Activated CD4-positive, alpha-beta T cell treated with anti-CD3 and anti-CD28 coated beads, Interleukin-10, Interleukin-2, amounts not matched to agents 100 ng/mL and 50 ng/mL, durations not matched to agents 16 hours and 8 hours (primary cell): ENCODE results near the gene SPINK8.
"Not testable (repeated sequence)": the region's sequence is repeated elsewhere in the genome, so short reads cannot be mapped to it uniquely, and the experiment has no call there.

Source experiments
- DNase-seq: peaks from one replicate; pipeline ENCODE4 v3.0.0-alpha.2; 2020

SPINK8 gene

DNA sequence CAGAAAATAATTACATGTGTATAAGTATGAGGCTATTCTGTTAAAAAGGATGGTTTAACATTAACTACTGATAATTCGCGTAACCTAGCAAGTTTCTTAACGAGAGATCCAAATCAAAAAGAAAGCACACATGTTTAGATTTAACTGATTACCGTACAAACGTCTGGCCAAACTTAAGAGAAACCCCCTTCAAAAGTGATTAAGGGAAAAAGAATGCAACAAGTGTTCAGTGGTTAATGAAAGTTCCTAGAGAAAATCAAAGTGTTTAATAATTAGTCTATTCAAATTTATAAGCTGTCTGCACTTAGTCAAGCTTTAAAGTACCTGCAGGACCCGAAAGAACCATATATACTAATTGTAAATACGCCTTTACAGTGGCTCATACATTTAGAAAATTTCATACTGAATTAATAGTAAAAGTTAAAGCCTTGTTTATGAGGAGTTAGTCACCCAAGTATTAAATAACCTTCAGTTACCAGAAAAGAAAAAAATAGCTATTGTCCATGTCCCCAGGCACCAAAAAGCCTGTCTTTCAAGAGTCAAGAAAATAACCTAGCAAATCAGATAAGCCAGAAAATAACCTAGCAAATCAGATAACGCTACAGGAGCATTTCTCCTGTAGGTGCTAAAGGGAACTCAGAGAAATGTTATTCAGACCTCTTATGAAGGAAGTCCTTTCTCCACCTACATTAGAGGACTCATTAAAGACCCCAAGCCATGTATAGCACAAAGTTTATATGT, 58.0 kb downstream of the SPINK8 start:
- no peak for DNase-seq

DNA sequence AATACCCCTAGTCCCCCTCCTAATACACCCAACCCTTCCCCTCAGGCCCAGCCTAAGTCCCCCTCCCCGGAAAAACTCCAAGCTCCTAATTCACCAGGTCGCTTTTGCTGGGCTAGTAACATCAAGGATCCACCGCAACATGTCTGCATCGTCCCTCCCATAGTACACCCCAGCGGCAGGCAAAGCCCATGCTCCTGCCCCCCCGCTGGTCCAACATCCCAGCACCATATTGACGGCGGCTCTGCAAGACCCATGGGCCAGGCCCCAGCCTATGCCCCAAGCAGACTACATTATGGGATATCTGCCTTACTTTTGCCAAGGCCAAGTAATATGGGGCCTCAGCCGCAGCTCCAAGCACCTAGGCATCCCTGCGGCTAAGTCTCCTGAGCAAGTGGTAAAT, 59.0 kb downstream of the SPINK8 start:
- DNase-seq: no peak

DNA sequence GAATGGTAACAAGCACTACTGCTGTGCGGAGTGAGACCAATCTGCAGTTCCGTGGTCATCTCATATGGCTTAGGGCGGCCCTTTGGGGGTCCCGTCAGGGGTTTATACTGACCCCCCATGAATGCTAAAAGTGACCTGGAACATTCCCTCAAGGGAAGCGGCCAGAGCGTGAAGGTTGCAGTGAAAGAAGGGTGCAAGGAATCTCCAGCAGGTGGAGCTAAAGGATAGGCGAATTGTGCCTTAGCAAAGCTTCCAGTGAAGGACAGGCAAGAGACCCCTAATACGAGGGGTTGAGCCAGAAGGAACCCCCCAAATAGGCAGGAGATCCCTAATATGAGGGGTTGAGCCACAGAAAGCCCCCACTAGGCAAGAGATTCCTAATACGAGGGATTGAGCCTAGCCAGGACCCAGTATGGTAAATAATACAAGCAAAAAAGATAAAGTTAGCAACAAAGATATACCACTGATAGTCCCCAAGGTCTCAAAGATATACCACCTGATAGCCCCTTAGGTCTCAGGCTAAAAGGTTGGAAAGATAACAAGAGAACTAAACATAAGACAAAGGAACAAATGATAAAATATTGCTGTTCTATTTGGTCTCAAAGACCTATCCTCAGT, 59.8 kb downstream of the SPINK8 start:
- peak; percentile 62 for DNase-seq

DNA sequence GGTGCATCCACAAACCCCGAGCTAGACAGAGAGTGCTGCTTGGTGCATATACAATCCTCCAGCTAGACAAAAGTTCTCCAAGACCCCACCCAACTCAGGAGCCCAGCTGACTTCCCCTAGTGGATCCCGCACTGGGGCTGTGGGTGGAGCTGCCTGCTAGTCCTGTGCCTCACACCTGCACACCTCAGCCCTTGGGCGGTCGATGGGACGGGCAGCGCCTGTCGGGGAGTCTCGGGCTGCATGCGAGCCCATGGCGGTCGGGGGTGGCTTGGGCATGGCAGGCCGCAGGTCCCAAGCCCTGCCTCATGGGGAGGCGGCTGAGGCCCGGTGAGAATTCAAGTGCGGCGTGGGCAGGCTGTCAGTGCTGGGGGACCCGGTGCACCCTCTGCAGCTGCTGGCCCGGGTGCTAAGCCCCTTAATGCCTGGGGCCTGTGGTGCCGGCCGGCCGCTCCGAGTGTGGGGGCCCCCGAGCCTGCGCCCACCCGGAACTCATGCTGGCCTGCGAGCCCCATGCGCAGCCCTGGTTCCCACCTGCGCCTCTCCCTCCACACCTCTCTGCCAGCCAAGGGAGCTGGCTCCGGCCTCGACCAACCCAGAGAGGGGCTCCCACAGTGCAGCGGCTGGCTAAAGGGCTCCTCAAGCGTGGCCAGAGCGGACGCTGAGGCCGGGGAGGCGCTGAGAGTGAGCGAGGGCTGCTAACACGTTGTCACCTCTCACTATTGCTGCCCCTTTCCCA, 61.5 kb downstream of the SPINK8 start:
- no peak for DNase-seq

DNA sequence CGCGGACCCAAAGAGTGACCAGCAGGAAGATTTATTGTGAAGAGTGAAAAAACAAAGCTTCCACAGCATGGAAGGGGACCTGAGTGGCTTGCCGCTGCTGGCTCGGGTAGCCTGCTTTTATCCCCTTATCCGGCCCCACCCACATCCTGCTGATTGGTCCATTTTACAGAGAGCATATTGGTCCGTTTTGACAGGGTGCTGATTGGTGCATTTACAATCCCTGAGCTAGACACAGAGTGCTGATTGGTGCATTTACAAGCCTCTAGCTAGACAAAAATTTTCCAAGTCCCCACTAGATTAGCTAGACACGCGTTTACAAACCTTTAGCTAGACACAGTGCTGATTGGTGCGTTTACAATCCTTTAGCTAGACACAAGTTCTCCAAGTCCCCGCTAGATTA, 62.2 kb downstream of the SPINK8 start:
- DNase-seq: not testable (repeated sequence)

DNA sequence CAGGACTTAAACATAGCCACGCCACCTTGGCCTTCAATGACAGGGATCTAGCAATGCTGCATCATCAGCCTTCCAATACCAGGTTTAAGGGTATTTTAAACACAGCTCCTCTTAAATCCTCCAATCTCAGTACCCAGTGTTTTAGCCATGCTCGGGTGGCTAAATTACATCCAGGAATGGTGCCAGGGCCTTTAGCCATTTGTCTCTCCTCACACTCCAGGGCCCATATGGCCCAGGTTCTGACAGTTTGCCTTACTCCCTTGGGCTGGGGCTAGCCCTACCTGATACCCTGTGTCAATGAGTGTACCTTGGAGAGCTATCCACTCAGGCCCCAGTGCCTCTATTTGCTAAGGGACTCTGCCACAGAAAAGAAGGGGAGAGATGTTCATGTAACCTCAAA, 63.2 kb downstream of the SPINK8 start:
- no peak for DNase-seq

DNA sequence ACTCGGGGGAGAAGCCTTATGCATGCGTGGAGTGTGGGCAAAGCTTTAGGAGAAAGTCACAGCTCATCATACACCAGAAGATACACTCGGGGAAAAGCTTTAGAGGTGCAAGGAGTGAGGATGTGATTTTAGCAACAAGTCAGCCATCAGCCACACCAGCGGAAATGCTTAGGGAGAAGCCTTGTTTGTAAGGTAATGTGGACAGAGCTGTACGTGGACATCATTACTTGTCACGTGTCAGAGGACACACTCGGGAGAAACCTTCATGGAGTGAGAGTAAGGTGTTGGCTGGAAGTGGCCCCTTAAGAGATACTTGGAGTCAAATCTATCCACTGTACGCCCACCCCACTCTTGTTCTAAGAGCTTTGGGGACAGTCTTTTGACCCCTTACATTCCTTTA, 63.9 kb downstream of the SPINK8 start:
- no peak for DNase-seq

DNA sequence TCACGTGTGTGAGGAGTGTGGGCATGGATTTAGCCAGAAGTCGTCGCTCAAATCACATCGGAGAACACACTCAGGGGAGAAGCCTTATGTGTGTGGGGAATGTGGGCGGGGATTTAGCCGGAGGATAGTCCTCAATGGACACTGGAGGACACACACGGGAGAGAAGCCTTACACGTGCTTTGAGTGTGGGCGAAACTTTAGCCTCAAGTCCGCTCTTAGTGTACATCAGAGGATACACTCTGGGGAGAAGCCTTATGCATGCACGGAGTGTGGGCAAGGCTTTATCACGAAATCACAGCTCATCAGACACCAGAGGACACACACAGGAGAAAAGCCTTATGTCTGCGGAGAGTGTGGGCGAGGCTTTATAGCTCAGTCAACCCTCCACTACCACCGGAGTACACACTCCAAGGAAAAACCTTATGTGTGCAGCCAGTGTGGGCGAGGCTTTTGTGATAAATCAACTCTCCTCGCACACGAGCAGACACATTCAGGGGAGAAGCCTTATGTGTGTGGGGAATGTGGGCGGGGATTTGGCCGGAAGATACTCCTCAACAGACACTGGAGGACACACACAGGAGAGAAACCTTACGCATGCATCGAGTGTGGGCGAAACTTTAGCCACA, 64.4 kb downstream of the SPINK8 start:
- DNase-seq: peak; percentile 63

DNA sequence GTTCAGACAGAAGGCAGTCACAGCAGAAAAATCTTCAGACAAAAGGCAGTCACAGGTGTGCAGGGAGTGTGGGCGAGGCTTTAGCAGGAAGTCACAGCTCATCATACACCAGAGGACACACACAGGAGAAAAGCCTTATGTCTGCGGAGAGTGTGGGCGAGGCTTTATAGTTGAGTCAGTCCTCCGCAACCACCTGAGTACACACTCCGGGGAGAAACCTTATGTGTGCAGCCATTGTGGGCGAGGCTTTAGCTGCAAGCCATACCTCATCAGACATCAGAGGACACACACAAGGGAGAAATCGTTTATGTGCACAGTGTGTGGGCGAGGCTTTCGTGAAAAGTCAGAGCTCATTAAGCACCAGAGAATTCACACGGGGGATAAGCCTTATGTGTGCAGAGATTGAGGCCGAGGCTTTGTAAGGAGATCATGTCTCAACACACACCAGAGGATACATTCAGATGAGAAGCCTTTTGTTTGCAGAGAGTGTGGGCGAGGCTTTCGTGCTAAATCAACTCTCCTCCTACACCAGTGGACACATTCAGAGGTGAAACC, 65.0 kb downstream of the SPINK8 start:
- DNase-seq: peak; percentile 89

DNA sequence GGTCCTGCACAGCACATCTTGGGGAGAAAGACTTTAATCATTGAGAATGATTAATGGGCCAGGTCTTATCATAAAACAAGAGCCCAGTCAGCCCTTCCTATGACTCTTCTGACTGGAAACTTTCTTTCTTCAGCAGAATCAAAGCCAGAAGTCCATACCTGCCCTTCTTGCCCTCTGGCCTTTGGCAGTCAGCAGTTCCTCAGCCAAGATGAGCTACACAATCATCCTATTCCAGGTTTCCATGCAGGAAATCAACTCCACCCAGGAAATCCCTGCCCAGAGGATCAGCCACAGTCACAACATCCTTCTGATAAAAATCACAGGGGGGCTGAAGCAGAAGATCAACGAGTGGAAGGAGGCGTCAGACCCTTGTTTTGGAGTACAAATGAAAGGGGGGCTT, 65.7 kb downstream of the SPINK8 start:
- no peak for DNase-seq

DNA sequence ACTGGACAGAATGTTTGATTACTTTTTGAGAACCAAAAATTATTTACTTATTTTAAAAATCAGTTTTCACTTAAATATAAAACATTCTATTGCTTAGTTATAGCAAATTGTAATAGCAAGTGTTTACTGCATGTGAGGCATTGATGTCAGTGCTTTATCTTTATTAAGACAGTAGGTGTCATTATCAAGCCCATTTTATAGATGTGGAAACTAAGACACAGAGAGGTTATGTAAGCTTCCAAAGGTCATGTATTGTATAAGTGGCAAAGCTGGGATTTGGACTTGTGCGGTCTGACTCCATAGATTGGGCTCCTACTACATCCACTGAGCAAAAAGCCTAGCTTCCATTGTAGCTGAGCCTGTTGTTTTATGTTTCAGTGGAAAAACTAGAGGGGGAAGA, 74.9 kb downstream of the SPINK8 start:
- DNase-seq: no peak
